ENCODE measurements around the gene TSPAN9. TPM values are rescaled to one million over a fixed set of nuclear protein-coding genes. Genes with fewer than 3 reads are reported as not detected.

TSPAN9 gene
- total RNA-seq, 1 experiment from 2014 or later: 35.5 TPM

DNA sequence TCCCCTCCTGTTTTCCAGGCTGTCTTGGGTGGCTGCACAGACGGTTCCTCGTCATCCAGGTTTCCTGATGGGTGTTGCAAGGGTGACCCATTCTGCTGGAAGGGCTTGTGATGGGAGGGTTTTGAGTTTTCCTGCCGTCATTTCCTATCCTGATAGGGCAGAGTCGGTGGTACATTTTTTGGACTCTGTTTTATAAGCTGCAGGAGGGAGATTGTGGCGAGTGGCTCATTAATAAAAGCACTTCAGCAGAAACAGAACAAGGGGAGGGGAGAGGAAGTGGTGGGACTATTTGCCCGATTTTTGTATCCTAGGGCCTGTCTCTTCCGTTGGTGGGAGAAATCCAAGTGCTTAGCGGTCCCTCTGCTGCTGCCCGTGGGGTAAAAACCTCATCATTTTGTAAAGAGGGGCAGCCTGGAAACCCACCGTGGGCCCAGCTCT is 40.0 kb downstream of the TSPAN9 start:
- H3K27ac ChIP-seq (ENCODE audit: low read depth, low read length, poor library complexity, severe bottlenecking): peak overlapping the region; percentile 45
- DNase-seq (ENCODE audit: low spot score): peak; percentile 33
- CTCF ChIA-PET: no interaction called here
- POLR2A ChIA-PET (ENCODE audit: low non-redundant PET): no interaction called here
- H3K9me3 ChIP-seq (ENCODE audit: low read depth, low read length, poor library complexity, severe bottlenecking): no peaks in the 10 kb centered on the region
- H3K4me1 ChIP-seq (ENCODE audit: insufficient read depth, low read length, poor library complexity, severe bottlenecking): peaks cover 20% of the 10 kb centered on the region
- intact Hi-C loops (cut with micrococcal nuclease; ENCODE audit: unreplicated experiment): no loop called here
- no TSS peak for BruUV-seq (replicated peaks)
- no peaks in the 10 kb centered on the region for H3K27me3 ChIP-seq (replicated peaks; ENCODE audit: insufficient read depth, low read depth, low read length, poor library complexity)
- TF ChIP-seq EZH2 (IDR thresholded peaks at IDR 0.05; ENCODE audit: borderline replicate concordance, low read depth, low read length, poor library complexity, severe bottlenecking) (no peak), CTCF (conservative IDR thresholded peaks at IDR 0.05; ENCODE audit: low read depth, low read length) (no peak)
- H3K4me3 ChIP-seq (ENCODE audit: low read depth, low read length, poor library complexity, severe bottlenecking): no peak overlapping the region
- H3K36me3 ChIP-seq (ENCODE audit: insufficient read depth, low read length, poor library complexity, severe bottlenecking): no peaks in the 10 kb centered on the region

DNA sequence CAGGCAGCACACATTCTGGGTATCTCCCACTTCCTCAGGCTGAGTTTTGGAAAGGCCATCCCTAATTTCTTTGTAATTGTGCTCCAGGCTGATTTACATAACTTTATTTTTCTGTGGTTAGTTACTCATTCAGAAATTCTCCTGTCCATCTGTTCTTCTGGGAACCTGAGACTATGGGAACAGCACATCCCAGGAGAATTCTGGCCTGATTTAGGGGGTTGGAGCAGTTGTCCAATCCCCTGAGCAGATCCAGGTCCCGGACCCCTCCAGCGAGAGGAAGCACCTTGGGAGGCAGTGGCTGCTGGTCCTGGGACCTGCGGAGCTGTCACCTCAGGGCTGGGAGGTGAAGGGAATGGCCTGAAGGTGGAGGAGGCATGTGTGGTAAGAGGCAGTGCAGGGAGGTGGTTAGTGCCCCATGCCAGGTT is 40.4 kb downstream of the TSPAN9 start:
- intact Hi-C loops (cut with micrococcal nuclease; ENCODE audit: unreplicated experiment): no loop called here
- peaks cover 20% of the 10 kb centered on the region for H3K4me1 ChIP-seq (ENCODE audit: insufficient read depth, low read length, poor library complexity, severe bottlenecking)

DNA sequence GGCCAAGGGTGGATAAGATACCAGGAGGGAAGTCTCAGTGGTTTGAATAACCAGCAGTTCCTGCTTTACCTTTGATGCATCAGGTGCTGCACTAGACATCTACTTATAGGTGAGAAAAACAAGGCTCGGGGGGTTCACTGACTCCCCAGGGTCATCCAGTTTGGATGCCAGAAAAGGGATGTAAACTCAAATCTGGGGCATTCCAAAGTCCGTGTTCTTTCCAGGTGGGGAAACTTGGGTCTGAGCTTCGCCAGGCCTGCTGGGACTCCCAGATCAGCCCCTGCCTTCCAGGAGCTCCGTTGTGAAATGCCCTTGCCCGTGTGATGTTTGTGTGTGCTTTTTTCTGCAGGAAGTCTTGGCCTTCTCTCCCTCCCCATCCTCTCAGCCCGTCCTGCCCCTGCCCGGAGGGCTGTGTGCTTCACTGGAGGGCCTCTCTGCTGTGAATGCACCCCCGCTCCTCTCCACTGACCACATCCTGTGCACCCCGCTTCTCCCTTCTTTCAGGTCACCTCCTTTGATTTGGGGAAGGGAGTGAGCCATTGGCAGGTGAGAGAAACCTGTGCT is 42.1 kb downstream of the TSPAN9 start:
- no peaks in the 10 kb centered on the region for H3K27me3 ChIP-seq (replicated peaks; ENCODE audit: insufficient read depth, low read depth, low read length, poor library complexity)
- H3K4me1 ChIP-seq (ENCODE audit: insufficient read depth, low read length, poor library complexity, severe bottlenecking): peaks cover 20% of the 10 kb centered on the region
- H3K9me3 ChIP-seq (ENCODE audit: low read depth, low read length, poor library complexity, severe bottlenecking): no peaks in the 10 kb centered on the region
- DNase-seq (ENCODE audit: low spot score): no peak
- no TSS peak for BruUV-seq (replicated peaks)
- no peak for TF ChIP-seq CTCF (conservative IDR thresholded peaks at IDR 0.05; ENCODE audit: low read depth, low read length)
- TF ChIP-seq EZH2 (IDR thresholded peaks at IDR 0.05; ENCODE audit: borderline replicate concordance, low read depth, low read length, poor library complexity, severe bottlenecking): no peak
- ChIA-PET POLR2A (ENCODE audit: low non-redundant PET) (no interaction called here), CTCF (no interaction called here)
- no peak overlapping the region for H3K27ac ChIP-seq (ENCODE audit: low read depth, low read length, poor library complexity, severe bottlenecking)
- no peaks in the 10 kb centered on the region for H3K36me3 ChIP-seq (ENCODE audit: insufficient read depth, low read length, poor library complexity, severe bottlenecking)
- H3K4me3 ChIP-seq (ENCODE audit: low read depth, low read length, poor library complexity, severe bottlenecking): no peak overlapping the region
- intact Hi-C loops (cut with micrococcal nuclease; ENCODE audit: unreplicated experiment): no loop called here

More for the DNA sequence above, 40.4 kb downstream of the TSPAN9 start:
- TF ChIP-seq EZH2 (IDR thresholded peaks at IDR 0.05; ENCODE audit: borderline replicate concordance, low read depth, low read length, poor library complexity, severe bottlenecking) (no peak), CTCF (conservative IDR thresholded peaks at IDR 0.05; ENCODE audit: low read depth, low read length) (no peak)
- peak overlapping the region; percentile 45 for H3K27ac ChIP-seq (ENCODE audit: low read depth, low read length, poor library complexity, severe bottlenecking)
- no peaks in the 10 kb centered on the region for H3K27me3 ChIP-seq (replicated peaks; ENCODE audit: insufficient read depth, low read depth, low read length, poor library complexity)
- no peak overlapping the region for H3K4me3 ChIP-seq (ENCODE audit: low read depth, low read length, poor library complexity, severe bottlenecking)
- CTCF ChIA-PET: no interaction called here
- H3K9me3 ChIP-seq (ENCODE audit: low read depth, low read length, poor library complexity, severe bottlenecking): no peaks in the 10 kb centered on the region
- no TSS peak for BruUV-seq (replicated peaks)
- no peaks in the 10 kb centered on the region for H3K36me3 ChIP-seq (ENCODE audit: insufficient read depth, low read length, poor library complexity, severe bottlenecking)
- DNase-seq (ENCODE audit: low spot score): no peak
- POLR2A ChIA-PET (ENCODE audit: low non-redundant PET): interaction anchor here (0.6 kb wide), 1 partner anchor 122 kb away, joined by 9 read pairs; no protein-coding TSS in a partner anchor
